Measurements from ENCODE around the gene ZNF304.

ZNF304 gene

GRCh38 chr19:57376151-57376550 is 25.1 kb downstream of the ZNF304 start:
- TF ChIP-seq, protein P1, sequence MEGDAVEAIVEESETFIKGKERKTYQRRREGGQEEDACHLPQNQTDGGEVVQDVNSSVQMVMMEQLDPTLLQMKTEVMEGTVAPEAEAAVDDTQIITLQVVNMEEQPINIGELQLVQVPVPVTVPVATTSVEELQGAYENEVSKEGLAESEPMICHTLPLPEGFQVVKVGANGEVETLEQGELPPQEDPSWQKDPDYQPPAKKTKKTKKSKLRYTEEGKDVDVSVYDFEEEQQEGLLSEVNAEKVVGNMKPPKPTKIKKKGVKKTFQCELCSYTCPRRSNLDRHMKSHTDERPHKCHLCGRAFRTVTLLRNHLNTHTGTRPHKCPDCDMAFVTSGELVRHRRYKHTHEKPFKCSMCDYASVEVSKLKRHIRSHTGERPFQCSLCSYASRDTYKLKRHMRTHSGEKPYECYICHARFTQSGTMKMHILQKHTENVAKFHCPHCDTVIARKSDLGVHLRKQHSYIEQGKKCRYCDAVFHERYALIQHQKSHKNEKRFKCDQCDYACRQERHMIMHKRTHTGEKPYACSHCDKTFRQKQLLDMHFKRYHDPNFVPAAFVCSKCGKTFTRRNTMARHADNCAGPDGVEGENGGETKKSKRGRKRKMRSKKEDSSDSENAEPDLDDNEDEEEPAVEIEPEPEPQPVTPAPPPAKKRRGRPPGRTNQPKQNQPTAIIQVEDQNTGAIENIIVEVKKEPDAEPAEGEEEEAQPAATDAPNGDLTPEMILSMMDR (IDR thresholded peaks at IDR 0.05; ENCODE audit: insufficient read depth, missing control alignments): no peak
- no peak for FAIRE-seq
- DNase-seq (ENCODE audit: insufficient read length, low spot score): no peak

- TF ChIP-seq, protein P1 (IDR thresholded peaks at IDR 0.05; ENCODE audit: insufficient read depth, missing control alignments): no peak
- DNase-seq (ENCODE audit: insufficient read length, low spot score) (no peak), FAIRE-seq (no peak)
Observed at GRCh38 chr19:57377498-57378146, 26.6 kb downstream of the ZNF304 start.

- FAIRE-seq (no peak), DNase-seq (ENCODE audit: insufficient read length, low spot score) (no peak)
- TF ChIP-seq, protein P1 (IDR thresholded peaks at IDR 0.05; ENCODE audit: insufficient read depth, missing control alignments): no peak
Observed at GRCh38 chr19:57380923-57381322, 29.9 kb downstream of the ZNF304 start.

DNA sequence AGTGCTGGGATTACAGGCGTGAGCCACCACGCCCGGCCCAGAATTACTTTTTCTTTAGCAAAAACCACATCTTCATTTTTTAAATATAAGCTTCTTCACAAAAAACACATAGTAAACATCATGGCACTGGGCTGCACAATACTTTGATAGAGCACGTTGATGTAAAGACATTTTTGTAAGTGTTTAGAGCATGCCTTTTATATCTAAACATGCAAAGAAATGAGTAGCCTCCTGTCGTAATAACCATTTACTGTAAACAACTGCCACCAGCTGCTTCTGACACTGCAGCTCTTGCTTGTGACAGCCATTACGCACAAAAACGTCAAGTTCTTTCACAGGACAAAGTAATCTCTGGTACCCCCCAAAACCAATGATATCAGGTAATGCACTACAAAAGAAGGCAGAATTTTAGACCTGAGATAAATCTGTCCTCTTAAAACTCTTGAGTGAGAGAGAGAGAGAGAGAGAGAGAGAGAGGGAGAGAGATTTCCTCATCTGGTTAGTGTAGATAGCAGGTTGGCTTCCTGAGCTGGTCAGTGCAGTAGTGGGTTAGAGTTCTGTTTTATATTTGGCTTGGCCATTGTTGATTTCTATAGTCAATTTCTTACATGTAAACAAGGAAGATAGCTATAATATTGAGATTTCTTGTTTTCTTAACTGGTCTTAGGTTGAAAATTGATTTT is 31.9 kb downstream of the ZNF304 start:
- no peak for DNase-seq (ENCODE audit: insufficient read length, low spot score)
- FAIRE-seq: no peak
- TF ChIP-seq, protein P1 (IDR thresholded peaks at IDR 0.05; ENCODE audit: insufficient read depth, missing control alignments): no peak

DNA sequence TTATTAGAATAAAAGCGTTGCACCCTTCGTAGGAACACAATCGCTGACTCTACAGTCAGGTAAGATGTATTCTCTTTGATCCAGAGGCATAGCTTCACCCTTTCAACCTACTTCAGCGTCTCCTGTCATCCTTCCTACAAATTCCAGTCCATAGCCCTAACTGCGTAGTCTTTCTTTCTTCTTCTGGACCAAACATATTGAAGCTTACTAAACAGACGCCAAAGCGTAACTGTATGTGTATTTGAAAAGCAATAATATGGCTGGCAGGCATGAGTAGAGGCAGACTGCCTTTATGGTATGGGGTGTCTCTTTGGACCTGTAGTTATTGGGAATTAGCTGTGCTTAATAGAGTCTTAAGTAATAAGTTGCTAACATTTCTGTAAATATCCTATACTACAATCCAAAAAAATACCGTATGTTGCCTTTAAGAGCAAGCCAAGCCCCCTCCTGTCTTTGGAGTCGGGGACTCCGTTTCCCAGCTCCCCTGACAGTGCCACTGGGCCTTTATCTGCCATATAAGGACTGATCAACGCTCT is 38.2 kb downstream of the ZNF304 start:
- TF ChIP-seq, protein P1 (IDR thresholded peaks at IDR 0.05; ENCODE audit: insufficient read depth, missing control alignments): no peak
- DNase-seq (ENCODE audit: insufficient read length, low spot score) (no peak), FAIRE-seq (peak; percentile 85)

GRCh38 chr19:57389730-57390598 is 38.9 kb downstream of the ZNF304 start, which contains the start of gene ZNF548:
TSS of gene ZNF548 (plus strand) at chr19:57389854. CDS start at chr19:57390100, 246 bp downstream.
- FAIRE-seq: no peak

More at GRCh38 chr19:57389730-57390598, 38.9 kb downstream of the ZNF304 start, which contains the start of gene ZNF548:
- TF ChIP-seq, protein P1 (IDR thresholded peaks at IDR 0.05; ENCODE audit: insufficient read depth, missing control alignments): peak; percentile 7
- peak; percentile 84 for DNase-seq (ENCODE audit: insufficient read length, low spot score)

Measured in D721Med (cell line).